NCI-H2227 treated with DMSO at 0.1 percent for 48 hours (cell line): ENCODE results near the gene NME9.

Experiments
- DNase-seq: peaks from one replicate; lab custom pipeline; 2025; lab: John Stamatoyannopoulos, UW

The NME9 gene

GRCh38 chr3:138281561-138281960 is 48.1 kb downstream of the NME9 start:
- DNase-seq, result no peak

GRCh38 chr3:138271189-138271794 is 58.4 kb downstream of the NME9 start:
- no peak for DNase-seq

GRCh38 chr3:138270245-138270644 is 59.4 kb downstream of the NME9 start:
- no peak for DNase-seq

GRCh38 chr3:138267083-138267482 is 62.6 kb downstream of the NME9 start:
- DNase-seq, result no peak

- DNase-seq, result no peak
Measured at GRCh38 chr3:138265745-138266144, 63.9 kb downstream of the NME9 start.

GRCh38 chr3:138263104-138263503 is 66.5 kb downstream of the NME9 start:
- DNase-seq, result no peak

GRCh38 chr3:138260611-138261010 is 69.0 kb downstream of the NME9 start:
- DNase-seq, result no peak

GRCh38 chr3:138259126-138259525 is 70.5 kb downstream of the NME9 start:
- no peak for DNase-seq

GRCh38 chr3:138257986-138258385 is 71.7 kb downstream of the NME9 start:
- no peak for DNase-seq

GRCh38 chr3:138256022-138256421 is 73.6 kb downstream of the NME9 start:
- DNase-seq, result no peak

GRCh38 chr3:138254216-138254615 is 75.4 kb downstream of the NME9 start:
- DNase-seq, result no peak

GRCh38 chr3:138253609-138254008 is 76.0 kb downstream of the NME9 start:
- DNase-seq, result no peak
